Neural cell (in vitro differentiated cells): ENCODE data around the gene GPR62. TPM values are rescaled to one million over a fixed set of nuclear protein-coding genes. Genes with fewer than 3 reads are reported as not detected.

Source experiments
- H2AFZ ChIP-seq: fragments of 200-600, 300-800 bp; sonication (generic), shearing (Covaris generic); 2 replicates; pipeline ENCODE4 v1.6.0; 2014; ENCODE audit warnings: low read depth, mild to moderate bottlenecking, antibody characterized with exemption, low read length, moderate library complexity
- H3F3A ChIP-seq: fragments of 200-600 bp; shearing (Covaris generic); 2 replicates; pipeline ENCODE4 v1.6.1; 2016; ENCODE audit warnings: mild to moderate bottlenecking, moderate library complexity, mixed read lengths, antibody characterized with exemption, low read length; ENCODE audit not compliant: insufficient read depth, poor library complexity, severe bottlenecking
- H3K27ac ChIP-seq: fragments of 200-600, 300-800 bp; sonication (generic), shearing (Covaris generic); 2 replicates; pipeline ENCODE4 v1.5.1; 2014; ENCODE audit warnings: mild to moderate bottlenecking, low read length, moderate library complexity
- H3K27me3 ChIP-seq: fragments of 300-800, 200-600 bp; sonication (generic), shearing (Covaris generic); 2 replicates; pipeline ENCODE4 v1.6.0; 2014; ENCODE audit warnings: mild to moderate bottlenecking, low read depth, low read length, moderate library complexity; ENCODE audit not compliant: insufficient read depth
- H3K36me3 ChIP-seq: fragments of 300-800, 200-600 bp; sonication (generic), shearing (Covaris generic); 2 replicates; pipeline ENCODE4 v1.5.1; 2014; ENCODE audit warnings: mild to moderate bottlenecking, antibody characterized with exemption, low read length, moderate library complexity; ENCODE audit not compliant: insufficient read depth
- H3K4me2 ChIP-seq: fragments of 300-800, 200-600 bp; sonication (generic), shearing (Covaris generic); 2 replicates; pipeline ENCODE4 v1.6.0; 2014; ENCODE audit warnings: mild to moderate bottlenecking, low read length
- H3K4me3 ChIP-seq: fragments of 300-800, 200-600 bp; sonication (generic), shearing (Covaris generic); 2 replicates; pipeline ENCODE4 v1.5.1; 2014; ENCODE audit warnings: mild to moderate bottlenecking, low read length, moderate library complexity
- H3K79me2 ChIP-seq: fragments of 200-600 bp; shearing (Covaris generic); replicated peaks from 2 replicates; pipeline ENCODE4 v1.6.0; 2014; ENCODE audit warnings: mild to moderate bottlenecking, low read length, moderate library complexity; ENCODE audit not compliant: insufficient read depth
- H3K9ac ChIP-seq: fragments of 300-800, 200-600 bp; sonication (generic), shearing (Covaris generic); 2 replicates; pipeline ENCODE4 v1.6.1; 2016; ENCODE audit warnings: mild to moderate bottlenecking, low read length, mixed read lengths
- H3K9me2 ChIP-seq: fragments of 200-600 bp; shearing (Covaris generic); 2 replicates; pipeline ENCODE4 v1.6.1; 2016; ENCODE audit warnings: mild to moderate bottlenecking, low read length, mixed read lengths; ENCODE audit not compliant: insufficient read depth
- H3K9me3 ChIP-seq: fragments of 200-600, 300-800 bp; sonication (generic), shearing (Covaris generic); 2 replicates; pipeline ENCODE4 v1.6.1; 2016; ENCODE audit warnings: mild to moderate bottlenecking, mixed run types, low read length, moderate library complexity, mixed read lengths
- H4K20me1 ChIP-seq: fragments of 200-600 bp; shearing (Covaris generic); 2 replicates; pipeline ENCODE4 v1.6.1; 2016; ENCODE audit warnings: mild to moderate bottlenecking, mixed run types; ENCODE audit not compliant: insufficient read depth
- CTCF ChIP-seq: fragments of 450-650 bp; IDR thresholded peaks from 2 replicates; pipeline ENCODE4 v1.5.1; 2014; ENCODE audit warnings: antibody characterized with exemption, mild to moderate bottlenecking, moderate library complexity; ENCODE audit not compliant: poor library complexity, severe bottlenecking
- EP300 ChIP-seq: fragments of 450-650 bp; conservative IDR thresholded peaks from 2 replicates; pipeline ENCODE4 v1.6.1; 2014; ENCODE audit warnings: antibody characterized with exemption, mild to moderate bottlenecking, moderate library complexity; ENCODE audit not compliant: poor library complexity, severe bottlenecking
- EZH2 ChIP-seq: fragments of 200-600, 300-800 bp; shearing (Covaris generic), sonication (generic); IDR thresholded peaks from 2 replicates; pipeline ENCODE4 v1.6.1; 2014; ENCODE audit warnings: antibody characterized with exemption, low read length, borderline replicate concordance, mild to moderate bottlenecking; ENCODE audit not compliant: insufficient read depth, poor library complexity, severe bottlenecking
- MXI1 ChIP-seq: fragments of 450-650 bp; conservative IDR thresholded peaks from 2 replicates; pipeline ENCODE4 v1.6.1; 2014; ENCODE audit warnings: antibody characterized with exemption, mild to moderate bottlenecking; ENCODE audit not compliant: poor library complexity, severe bottlenecking
- POLR2AphosphoS5 ChIP-seq: IDR thresholded peaks from 2 replicates; pipeline ENCODE4 v1.6.1; 2012
- RAD21 ChIP-seq: fragments of 450-650 bp; conservative IDR thresholded peaks from 2 replicates; pipeline ENCODE4 v1.6.1; 2014; ENCODE audit warnings: antibody characterized with exemption, mild to moderate bottlenecking, moderate library complexity
- REST ChIP-seq: IDR thresholded peaks from 2 replicates; pipeline ENCODE4 v1.6.1; 2012; ENCODE audit warnings: borderline replicate concordance
- SMC3 ChIP-seq: fragments of 450-650 bp; conservative IDR thresholded peaks from 2 replicates; pipeline ENCODE4 v1.6.1; 2014; ENCODE audit warnings: antibody characterized with exemption, mild to moderate bottlenecking, moderate library complexity; ENCODE audit not compliant: poor library complexity
- TAF1 ChIP-seq: IDR thresholded peaks from 2 replicates; pipeline ENCODE4 v1.6.1; 2012; ENCODE audit warnings: low read depth
- polyA plus RNA-seq: library from polyadenylated mRNA; depleted of rRNA; stranded (reverse); fragments of >200 nt; gene quantifications from 2 replicates; pipeline ENCODE4 v1.2.3, GENCODE V29; 2014

The GPR62 gene
- polyA plus RNA-seq, 1 donor from 2014 or later: not detected

- no peak overlapping the region for H3K9ac ChIP-seq
- no peak overlapping the region for H3K4me2 ChIP-seq
- H2AFZ ChIP-seq: no peak overlapping the region
- H3F3A ChIP-seq: no peaks in the 10 kb centered on the region
- no peak overlapping the region for H3K27ac ChIP-seq
- H3K4me3 ChIP-seq: no peak overlapping the region
- H3K27me3 ChIP-seq: peaks cover 9% of the 10 kb centered on the region
- no peaks in the 10 kb centered on the region for H4K20me1 ChIP-seq
- H3K9me3 ChIP-seq: no peaks in the 10 kb centered on the region
- H3K36me3 ChIP-seq: no peaks in the 10 kb centered on the region
- H3K79me2 ChIP-seq: peaks cover 14% of the 10 kb centered on the region
- TF ChIP-seq REST (no peak), RAD21 (no peak), TAF1 (no peak), MXI1 (no peak), POLR2AphosphoS5 (no peak), EP300 (no peak)
- H3K9me2 ChIP-seq: no peaks in the 10 kb centered on the region
Observed at GRCh38 chr3:51960386-51960785, 5.2 kb downstream of the GPR62 start.

- H4K20me1 ChIP-seq: no peaks in the 10 kb centered on the region
- TF ChIP-seq CTCF: no peak
- no peak for TF ChIP-seq TAF1
- no peak for TF ChIP-seq REST
- TF ChIP-seq POLR2AphosphoS5: no peak
- no peak for TF ChIP-seq EP300
- no peak for TF ChIP-seq SMC3
- no peak for TF ChIP-seq MXI1
- no peak for TF ChIP-seq RAD21
- no peak for TF ChIP-seq EZH2
Observed at GRCh38 chr3:51961011-51961410, 5.8 kb downstream of the GPR62 start.

More at GRCh38 chr3:51961011-51961410, 5.8 kb downstream of the GPR62 start:
- Histone ChIP-seq H3K27ac (no peak overlapping the region), H3K9me2 (no peaks in the 10 kb centered on the region), H3K9ac (no peak overlapping the region), H3K36me3 (no peaks in the 10 kb centered on the region), H2AFZ (no peak overlapping the region), H3K9me3 (no peaks in the 10 kb centered on the region), H3K79me2 (peaks cover 20% of the 10 kb centered on the region), H3K27me3 (peaks cover 7% of the 10 kb centered on the region), H3K4me3 (no peak overlapping the region), H3K4me2 (no peak overlapping the region), H3F3A (no peaks in the 10 kb centered on the region)
